ENCODE results near the gene GJC2.

Gene GJC2

DNA sequence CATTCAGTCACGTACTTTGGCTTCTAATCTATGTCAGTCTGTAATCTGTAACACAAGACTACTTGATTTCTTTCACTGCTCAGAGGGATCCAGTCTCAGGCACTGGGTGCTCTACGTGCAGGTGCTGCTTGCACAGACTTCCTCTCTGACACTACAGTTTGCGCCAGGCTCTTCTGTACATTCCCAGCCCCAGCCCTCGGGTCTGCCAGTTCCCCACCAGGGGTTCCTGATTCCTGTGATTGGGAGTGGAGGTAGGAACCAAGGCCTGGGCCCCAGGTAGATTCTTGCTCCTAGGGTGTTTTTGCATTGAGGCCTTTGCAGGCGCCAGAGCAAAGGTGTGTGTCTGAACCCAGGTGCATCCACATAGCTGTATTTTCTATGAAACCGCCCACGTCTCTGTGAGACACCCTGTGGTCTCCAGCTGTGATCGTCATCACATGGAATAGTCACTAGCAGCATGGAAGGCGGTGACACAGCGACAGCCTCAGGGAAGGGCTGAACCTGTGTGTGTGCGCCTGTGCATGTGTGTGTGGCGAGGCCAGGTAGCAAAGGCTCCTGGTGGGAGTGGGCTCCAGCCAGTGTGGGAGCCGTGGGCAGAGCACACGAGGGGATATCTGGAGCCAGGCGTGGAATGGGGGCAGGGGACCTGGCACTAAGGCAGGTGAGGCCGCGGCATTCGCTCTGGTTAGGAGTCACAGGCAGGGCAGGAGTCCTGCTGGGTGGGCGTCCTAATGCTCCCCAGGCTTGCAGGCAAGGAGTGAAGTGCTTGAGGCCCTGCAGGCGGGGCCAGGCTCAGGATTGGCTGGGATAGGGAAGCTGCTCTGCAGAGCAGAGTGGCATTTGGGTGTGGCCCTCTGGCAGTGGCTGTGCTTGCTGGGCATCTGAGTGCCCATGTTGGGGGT is 5.2 kb downstream of the GJC2 start:
- H3K4me3 ChIP-seq (ENCODE audit: low read depth in 1 of 2, low read length in 2 of 2), result no peak overlapping the region
- no peaks in the 10 kb centered on the region for H3K27me3 ChIP-seq (ENCODE audit: low read depth, low read length)
- H3K9me3 ChIP-seq (ENCODE audit: control insufficient read depth in 1 of 2, low read length in 2 of 2), result no peaks in the 10 kb centered on the region
- H3K4me1 ChIP-seq (ENCODE audit: control insufficient read depth in 1 of 2, insufficient read depth in 2 of 2, low read length in 2 of 2), result peaks cover 8 to 24% of the 10 kb centered on the region in 2 donors
- no peak overlapping the region for H3K27ac ChIP-seq (ENCODE audit: low read length)
- H3K36me3 ChIP-seq (ENCODE audit: control insufficient read depth in 1 of 2, insufficient read depth in 2 of 2, low read length in 2 of 2), result no peaks in the 10 kb centered on the region

- H3K4me3 ChIP-seq (ENCODE audit: low read depth in 1 of 2, low read length in 2 of 2), result no peak overlapping the region
- no peaks in the 10 kb centered on the region for H3K36me3 ChIP-seq (ENCODE audit: control insufficient read depth in 1 of 2, insufficient read depth in 2 of 2, low read length in 2 of 2)
- H3K4me1 ChIP-seq (ENCODE audit: control insufficient read depth in 1 of 2, insufficient read depth in 2 of 2, low read length in 2 of 2), result peaks cover 6 to 15% of the 10 kb centered on the region in 2 donors
- no peak overlapping the region for H3K27ac ChIP-seq (ENCODE audit: low read length)
- no peaks in the 10 kb centered on the region for H3K27me3 ChIP-seq (ENCODE audit: low read depth, low read length)
- no peaks in the 10 kb centered on the region for H3K9me3 ChIP-seq (ENCODE audit: control insufficient read depth in 1 of 2, low read length in 2 of 2)
Observed at GRCh38 chr1:228155596-228156514, 6.1 kb downstream of the GJC2 start.

- Histone ChIP-seq H3K27ac (ENCODE audit: low read length) (no peak overlapping the region), H3K36me3 (ENCODE audit: control insufficient read depth in 1 of 2, insufficient read depth in 2 of 2, low read length in 2 of 2) (no peaks in the 10 kb centered on the region), H3K27me3 (ENCODE audit: low read depth, low read length) (no peaks in the 10 kb centered on the region), H3K9me3 (ENCODE audit: control insufficient read depth in 1 of 2, low read length in 2 of 2) (no peaks in the 10 kb centered on the region), H3K4me1 (ENCODE audit: control insufficient read depth in 1 of 2, insufficient read depth in 2 of 2, low read length in 2 of 2) (peaks cover 0 to 9% of the 10 kb centered on the region in 2 donors), H3K4me3 (ENCODE audit: low read depth in 1 of 2, low read length in 2 of 2) (no peak overlapping the region)
Observed at GRCh38 chr1:228156515-228156881, 6.8 kb downstream of the GJC2 start.

- H3K36me3 ChIP-seq (ENCODE audit: control insufficient read depth in 1 of 2, insufficient read depth in 2 of 2, low read length in 2 of 2), result no peaks in the 10 kb centered on the region
- H3K27me3 ChIP-seq (ENCODE audit: low read depth, low read length), result no peaks in the 10 kb centered on the region
- peaks cover 0 to 2% of the 10 kb centered on the region in 2 donors for H3K4me1 ChIP-seq (ENCODE audit: control insufficient read depth in 1 of 2, insufficient read depth in 2 of 2, low read length in 2 of 2)
- H3K9me3 ChIP-seq (ENCODE audit: control insufficient read depth in 1 of 2, low read length in 2 of 2), result no peaks in the 10 kb centered on the region
- H3K27ac ChIP-seq (ENCODE audit: low read length), result no peak overlapping the region
- H3K4me3 ChIP-seq (ENCODE audit: low read depth in 1 of 2, low read length in 2 of 2), result no peak overlapping the region
Observed at GRCh38 chr1:228156941-228157728, 7.4 kb downstream of the GJC2 start.

DNA sequence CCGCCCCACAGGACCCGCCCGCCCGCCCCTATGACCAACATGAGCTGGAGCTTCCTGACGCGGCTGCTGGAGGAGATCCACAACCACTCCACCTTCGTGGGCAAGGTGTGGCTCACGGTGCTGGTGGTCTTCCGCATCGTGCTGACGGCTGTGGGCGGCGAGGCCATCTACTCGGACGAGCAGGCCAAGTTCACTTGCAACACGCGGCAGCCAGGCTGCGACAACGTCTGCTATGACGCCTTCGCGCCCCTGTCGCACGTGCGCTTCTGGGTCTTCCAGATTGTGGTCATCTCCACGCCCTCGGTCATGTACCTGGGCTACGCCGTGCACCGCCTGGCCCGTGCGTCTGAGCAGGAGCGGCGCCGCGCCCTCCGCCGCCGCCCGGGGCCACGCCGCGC is 8.0 kb downstream of the GJC2 start:
- Histone ChIP-seq H3K36me3 (ENCODE audit: control insufficient read depth in 1 of 2, insufficient read depth in 2 of 2, low read length in 2 of 2) (no peaks in the 10 kb centered on the region), H3K4me3 (ENCODE audit: low read depth in 1 of 2, low read length in 2 of 2) (no peak overlapping the region), H3K4me1 (ENCODE audit: control insufficient read depth in 1 of 2, insufficient read depth in 2 of 2, low read length in 2 of 2) (no peaks in the 10 kb centered on the region), H3K27me3 (ENCODE audit: low read depth, low read length) (no peaks in the 10 kb centered on the region), H3K9me3 (ENCODE audit: control insufficient read depth in 1 of 2, low read length in 2 of 2) (no peaks in the 10 kb centered on the region), H3K27ac (ENCODE audit: low read length) (no peak overlapping the region)

DNA sequence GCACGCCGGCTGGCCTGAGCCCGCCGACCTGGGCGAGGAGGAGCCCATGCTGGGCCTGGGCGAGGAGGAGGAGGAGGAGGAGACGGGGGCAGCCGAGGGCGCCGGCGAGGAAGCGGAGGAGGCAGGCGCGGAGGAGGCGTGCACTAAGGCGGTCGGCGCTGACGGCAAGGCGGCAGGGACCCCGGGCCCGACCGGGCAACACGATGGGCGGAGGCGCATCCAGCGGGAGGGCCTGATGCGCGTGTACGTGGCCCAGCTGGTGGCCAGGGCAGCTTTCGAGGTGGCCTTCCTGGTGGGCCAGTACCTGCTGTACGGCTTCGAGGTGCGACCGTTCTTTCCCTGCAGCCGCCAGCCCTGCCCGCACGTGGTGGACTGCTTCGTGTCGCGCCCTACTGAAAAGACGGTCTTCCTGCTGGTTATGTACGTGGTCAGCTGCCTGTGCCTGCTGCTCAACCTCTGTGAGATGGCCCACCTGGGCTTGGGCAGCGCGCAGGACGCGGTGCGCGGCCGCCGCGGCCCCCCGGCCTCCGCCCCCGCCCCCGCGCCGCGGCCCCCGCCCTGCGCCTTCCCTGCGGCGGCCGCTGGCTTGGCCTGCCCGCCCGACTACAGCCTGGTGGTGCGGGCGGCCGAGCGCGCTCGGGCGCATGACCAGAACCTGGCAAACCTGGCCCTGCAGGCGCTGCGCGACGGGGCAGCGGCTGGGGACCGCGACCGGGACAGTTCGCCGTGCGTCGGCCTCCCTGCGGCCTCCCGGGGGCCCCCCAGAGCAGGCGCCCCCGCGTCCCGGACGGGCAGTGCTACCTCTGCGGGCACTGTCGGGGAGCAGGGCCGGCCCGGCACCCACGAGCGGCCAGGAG is 8.6 kb downstream of the GJC2 start:
- no peaks in the 10 kb centered on the region for H3K9me3 ChIP-seq (ENCODE audit: control insufficient read depth in 1 of 2, low read length in 2 of 2)
- no peaks in the 10 kb centered on the region for H3K4me1 ChIP-seq (ENCODE audit: control insufficient read depth in 1 of 2, insufficient read depth in 2 of 2, low read length in 2 of 2)
- H3K4me3 ChIP-seq (ENCODE audit: low read depth in 1 of 2, low read length in 2 of 2), result no peak overlapping the region
- H3K36me3 ChIP-seq (ENCODE audit: control insufficient read depth in 1 of 2, insufficient read depth in 2 of 2, low read length in 2 of 2), result no peaks in the 10 kb centered on the region
- H3K27ac ChIP-seq (ENCODE audit: low read length), result no peak overlapping the region
- no peaks in the 10 kb centered on the region for H3K27me3 ChIP-seq (ENCODE audit: low read depth, low read length)

GRCh38 chr1:228159008-228159665 is 9.4 kb downstream of the GJC2 start:
- H3K9me3 ChIP-seq (ENCODE audit: control insufficient read depth in 1 of 2, low read length in 2 of 2), result no peaks in the 10 kb centered on the region
- no peak overlapping the region for H3K27ac ChIP-seq (ENCODE audit: low read length)
- no peaks in the 10 kb centered on the region for H3K36me3 ChIP-seq (ENCODE audit: control insufficient read depth in 1 of 2, insufficient read depth in 2 of 2, low read length in 2 of 2)
- H3K27me3 ChIP-seq (ENCODE audit: low read depth, low read length), result no peaks in the 10 kb centered on the region
- H3K4me3 ChIP-seq (ENCODE audit: low read depth in 1 of 2, low read length in 2 of 2), result no peak overlapping the region
- no peaks in the 10 kb centered on the region for H3K4me1 ChIP-seq (ENCODE audit: control insufficient read depth in 1 of 2, insufficient read depth in 2 of 2, low read length in 2 of 2)

GRCh38 chr1:228160201-228160761 is 10.6 kb downstream of the GJC2 start:
- no peaks in the 10 kb centered on the region for H3K9me3 ChIP-seq (ENCODE audit: control insufficient read depth in 1 of 2, low read length in 2 of 2)
- H3K27ac ChIP-seq (ENCODE audit: low read length), result no peak overlapping the region
- H3K4me1 ChIP-seq (ENCODE audit: control insufficient read depth in 1 of 2, insufficient read depth in 2 of 2, low read length in 2 of 2), result peaks cover 0 to 6% of the 10 kb centered on the region in 2 donors
- no peaks in the 10 kb centered on the region for H3K27me3 ChIP-seq (ENCODE audit: low read depth, low read length)
- H3K4me3 ChIP-seq (ENCODE audit: low read depth in 1 of 2, low read length in 2 of 2), result no peak overlapping the region
- no peaks in the 10 kb centered on the region for H3K36me3 ChIP-seq (ENCODE audit: control insufficient read depth in 1 of 2, insufficient read depth in 2 of 2, low read length in 2 of 2)

DNA sequence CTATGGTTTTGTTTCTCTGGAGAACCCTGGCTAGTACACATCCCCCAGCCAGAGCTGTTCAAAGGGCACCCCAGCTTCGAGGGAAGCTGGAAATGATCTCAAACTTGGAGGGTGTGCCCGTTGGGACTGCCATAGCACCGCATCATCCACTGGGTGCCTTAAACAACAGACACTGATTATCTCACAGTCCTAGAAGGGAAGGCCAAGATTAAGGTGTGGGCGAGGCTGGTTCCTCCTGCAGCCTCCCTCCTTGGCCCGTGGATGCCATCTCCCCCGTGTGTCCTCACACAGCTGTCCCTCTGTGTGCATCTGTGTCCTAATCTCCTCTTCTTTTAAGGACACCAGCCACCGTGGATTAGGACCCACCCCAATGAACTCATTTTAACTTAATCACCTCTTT is 11.6 kb downstream of the GJC2 start:
- Histone ChIP-seq H3K4me3 (ENCODE audit: low read depth in 1 of 2, low read length in 2 of 2) (no peak overlapping the region), H3K27me3 (ENCODE audit: low read depth, low read length) (no peaks in the 10 kb centered on the region), H3K27ac (ENCODE audit: low read length) (no peak overlapping the region), H3K36me3 (ENCODE audit: control insufficient read depth in 1 of 2, insufficient read depth in 2 of 2, low read length in 2 of 2) (no peaks in the 10 kb centered on the region), H3K9me3 (ENCODE audit: control insufficient read depth in 1 of 2, low read length in 2 of 2) (no peaks in the 10 kb centered on the region), H3K4me1 (ENCODE audit: control insufficient read depth in 1 of 2, insufficient read depth in 2 of 2, low read length in 2 of 2) (peaks cover 0 to 6% of the 10 kb centered on the region in 2 donors)

- Histone ChIP-seq H3K4me3 (ENCODE audit: low read depth in 1 of 2, low read length in 2 of 2) (no peak overlapping the region), H3K9me3 (ENCODE audit: control insufficient read depth in 1 of 2, low read length in 2 of 2) (no peaks in the 10 kb centered on the region), H3K36me3 (ENCODE audit: control insufficient read depth in 1 of 2, insufficient read depth in 2 of 2, low read length in 2 of 2) (no peaks in the 10 kb centered on the region), H3K27me3 (ENCODE audit: low read depth, low read length) (no peaks in the 10 kb centered on the region), H3K27ac (ENCODE audit: low read length) (no peak overlapping the region), H3K4me1 (ENCODE audit: control insufficient read depth in 1 of 2, insufficient read depth in 2 of 2, low read length in 2 of 2) (peaks cover 0 to 9% of the 10 kb centered on the region in 2 donors)
Observed at GRCh38 chr1:228161866-228162265, 12.1 kb downstream of the GJC2 start.
